HG03575 (cell line): ENCODE measurements around the gene KCP.

Source experiments
- ATAC-seq: cut with Tn5 transposase; IDR thresholded peaks from one replicate; pipeline ENCODE4 v1.9.1; 2021; ENCODE audit not compliant: unreplicated experiment, insufficient number of reproducible peaks, low FRiP score; ENCODE audit errors: extremely low read depth

The KCP gene

GRCh38 chr7:128836729-128837348 lies 73.7 kb downstream of the KCP start:
- ATAC-seq: no peak

GRCh38 chr7:128835790-128836641 lies 74.5 kb downstream of the KCP start:
- no peak for ATAC-seq

DNA sequence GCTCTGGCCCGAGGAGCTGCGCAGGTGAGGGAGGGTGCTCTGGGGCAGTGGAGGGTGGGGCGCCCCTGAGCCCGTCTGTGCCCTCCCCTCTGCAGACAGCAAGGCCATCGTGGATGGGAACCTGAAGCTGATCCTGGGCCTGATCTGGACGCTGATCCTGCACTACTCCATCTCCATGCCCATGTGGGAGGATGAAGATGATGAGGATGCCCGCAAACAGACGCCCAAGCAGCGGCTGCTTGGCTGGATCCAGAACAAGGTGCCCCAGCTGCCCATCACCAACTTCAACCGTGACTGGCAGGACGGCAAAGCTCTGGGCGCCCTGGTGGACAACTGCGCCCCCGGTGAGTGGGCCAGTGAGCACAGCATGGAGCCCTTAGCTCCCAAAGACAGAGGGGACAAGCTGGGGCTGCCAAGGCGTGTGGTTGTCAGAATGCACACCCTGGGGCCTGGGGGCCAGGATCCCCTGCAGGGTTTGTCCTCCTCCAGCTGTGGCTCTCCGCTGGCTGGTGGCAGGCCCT lies 75.2 kb downstream of the KCP start:
- no peak for ATAC-seq

DNA sequence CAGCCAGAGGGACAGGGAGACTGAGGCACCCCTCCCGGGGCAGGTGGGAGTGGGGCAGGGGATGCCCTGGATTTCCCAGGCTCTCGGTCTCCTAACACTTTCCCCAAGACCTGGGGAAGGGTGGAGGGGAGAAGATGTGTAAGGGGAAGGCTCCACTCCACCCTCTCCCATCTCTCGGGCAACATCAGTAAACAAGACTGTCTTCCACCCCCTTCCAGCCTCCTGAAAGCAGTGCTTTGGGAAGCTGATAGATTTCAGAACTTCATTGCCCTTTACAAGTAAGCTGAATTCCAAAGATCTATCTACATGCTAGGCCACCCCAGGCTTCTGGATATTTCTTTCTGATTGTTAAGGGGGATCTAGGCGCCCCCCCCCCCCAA lies 76.6 kb downstream of the KCP start:
- no peak for ATAC-seq

DNA sequence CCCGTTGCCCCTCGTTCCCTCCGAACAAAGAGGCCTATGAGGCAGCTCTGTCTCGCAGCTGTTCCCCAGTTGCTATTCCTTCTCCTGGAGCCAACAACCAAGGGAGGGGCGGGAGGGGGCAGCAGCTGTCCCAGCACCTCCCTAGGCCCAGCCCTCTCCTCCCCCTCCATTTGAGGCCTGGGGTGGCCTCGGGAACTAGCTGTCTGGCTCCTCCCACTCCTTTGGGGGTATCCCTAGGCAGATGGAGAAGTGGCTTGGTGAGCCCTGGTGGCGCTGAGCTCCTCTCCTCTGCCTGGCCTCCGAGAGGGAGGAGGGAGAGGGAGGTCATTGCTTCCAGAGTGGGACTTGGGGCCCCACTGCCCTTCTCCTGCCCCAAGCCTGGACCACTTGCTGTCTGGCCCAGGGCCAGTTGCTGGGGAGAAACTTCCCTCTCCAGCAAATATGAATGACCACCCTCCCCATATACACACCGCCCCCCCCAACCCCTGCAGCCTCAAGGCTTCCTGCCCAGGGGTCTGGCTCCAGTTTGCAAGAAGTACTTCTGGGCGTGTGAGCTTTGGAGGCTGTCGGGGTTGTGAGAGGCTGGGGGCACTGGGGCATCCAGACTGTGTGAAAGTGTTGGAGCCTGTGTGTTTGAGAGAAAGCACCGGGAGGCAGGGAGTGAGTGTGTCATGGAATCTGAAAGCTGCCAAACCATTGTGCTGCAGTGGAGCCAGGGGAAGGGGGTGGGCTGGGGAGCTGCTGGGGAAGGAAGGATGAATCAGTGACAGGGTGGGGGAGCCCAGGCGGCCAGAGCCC lies 77.2 kb downstream of the KCP start:
- no peak for ATAC-seq

GRCh38 chr7:128832880-128833147 lies 77.7 kb downstream of the KCP start:
- ATAC-seq: no peak

DNA sequence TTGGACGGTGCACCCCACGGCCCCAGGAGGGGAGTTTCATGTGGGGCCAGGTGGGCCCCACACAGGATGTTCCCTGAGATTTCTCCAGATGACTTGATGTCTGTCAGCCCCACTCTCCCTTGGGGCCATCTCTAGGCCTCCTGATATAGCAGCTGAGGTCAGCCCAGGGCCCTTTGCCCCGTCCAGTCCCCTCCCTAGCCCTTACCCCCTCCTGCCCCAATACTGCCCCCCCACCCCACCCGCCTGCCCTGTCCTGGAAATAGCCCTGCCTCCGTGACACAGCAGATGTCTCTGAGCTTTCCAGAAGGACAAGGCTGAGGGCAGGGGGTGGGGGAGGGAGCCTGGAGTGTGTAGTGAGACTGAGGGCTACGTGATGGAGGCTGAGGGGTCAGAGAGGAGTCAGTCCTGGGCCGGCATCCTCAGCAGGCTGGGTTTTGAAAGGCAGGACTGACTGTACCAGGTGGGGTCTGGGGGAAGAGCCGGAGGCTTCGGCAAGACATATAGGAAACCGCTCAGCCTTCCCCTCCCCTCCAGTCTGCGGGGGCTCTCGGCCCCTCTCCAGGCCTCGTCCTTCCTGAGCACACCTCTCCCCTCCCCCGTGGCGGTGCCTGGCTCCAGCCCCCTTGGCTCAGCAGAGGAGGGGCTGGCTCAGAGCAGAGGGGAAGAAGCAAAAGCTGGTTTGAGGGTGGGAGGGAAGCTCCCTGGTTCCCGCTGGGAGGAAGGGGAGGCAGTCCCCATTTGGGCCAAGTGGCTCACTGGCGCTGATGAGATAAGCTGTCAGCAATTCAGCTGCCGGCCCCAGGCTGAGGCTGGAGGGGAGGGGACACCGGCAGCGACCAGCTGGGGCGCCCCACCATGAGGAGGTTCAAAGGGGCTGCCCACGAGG lies 78.3 kb downstream of the KCP start:
- no peak for ATAC-seq

DNA sequence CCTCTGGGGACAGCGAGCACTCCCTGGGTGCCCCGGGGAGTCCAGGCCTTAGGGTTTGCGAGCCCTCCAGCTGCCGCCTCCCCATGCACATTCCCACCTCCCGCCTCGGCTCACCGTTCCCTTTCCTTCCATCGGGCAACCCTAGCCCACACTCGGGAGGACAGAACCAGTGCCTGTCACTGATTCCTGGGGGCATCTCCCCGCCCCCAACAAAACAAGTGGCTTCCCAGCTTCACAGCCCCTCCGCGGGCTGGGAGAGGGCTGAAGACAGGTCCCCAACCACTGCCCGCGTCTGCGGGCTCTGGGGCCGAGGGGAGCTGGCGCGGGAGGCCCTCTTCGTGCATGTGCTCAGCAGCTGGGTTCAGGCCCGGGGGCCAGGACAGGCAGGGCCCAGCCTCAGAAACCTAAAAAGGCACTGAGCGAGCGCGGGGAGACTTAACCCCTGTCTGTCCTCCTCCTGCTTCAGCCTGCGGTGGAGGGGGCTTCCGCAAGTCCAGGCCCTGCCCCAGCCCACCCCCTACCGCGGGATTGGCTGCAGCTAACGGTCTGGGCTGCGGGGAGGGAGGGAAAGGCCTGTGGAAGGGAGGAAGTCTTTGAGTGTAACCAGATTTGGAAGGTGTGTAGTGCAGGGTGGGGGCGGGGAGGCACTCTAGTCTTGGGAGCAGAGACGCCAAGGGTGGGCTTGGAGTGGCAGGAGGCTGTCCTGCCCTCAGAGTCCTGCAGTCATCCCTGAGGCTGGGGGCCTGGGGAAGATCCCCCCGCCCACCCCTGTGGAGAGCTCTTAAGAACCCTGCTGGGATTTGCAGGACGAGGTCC lies 79.1 kb downstream of the KCP start:
- no peak for ATAC-seq

GRCh38 chr7:128830231-128831177 lies 80.0 kb downstream of the KCP start, which contains the start of gene FLNC:
TSS of gene FLNC (plus strand) at chr7:128830406. CDS start at chr7:128830638, 232 bp downstream.
- ATAC-seq: no peak

DNA sequence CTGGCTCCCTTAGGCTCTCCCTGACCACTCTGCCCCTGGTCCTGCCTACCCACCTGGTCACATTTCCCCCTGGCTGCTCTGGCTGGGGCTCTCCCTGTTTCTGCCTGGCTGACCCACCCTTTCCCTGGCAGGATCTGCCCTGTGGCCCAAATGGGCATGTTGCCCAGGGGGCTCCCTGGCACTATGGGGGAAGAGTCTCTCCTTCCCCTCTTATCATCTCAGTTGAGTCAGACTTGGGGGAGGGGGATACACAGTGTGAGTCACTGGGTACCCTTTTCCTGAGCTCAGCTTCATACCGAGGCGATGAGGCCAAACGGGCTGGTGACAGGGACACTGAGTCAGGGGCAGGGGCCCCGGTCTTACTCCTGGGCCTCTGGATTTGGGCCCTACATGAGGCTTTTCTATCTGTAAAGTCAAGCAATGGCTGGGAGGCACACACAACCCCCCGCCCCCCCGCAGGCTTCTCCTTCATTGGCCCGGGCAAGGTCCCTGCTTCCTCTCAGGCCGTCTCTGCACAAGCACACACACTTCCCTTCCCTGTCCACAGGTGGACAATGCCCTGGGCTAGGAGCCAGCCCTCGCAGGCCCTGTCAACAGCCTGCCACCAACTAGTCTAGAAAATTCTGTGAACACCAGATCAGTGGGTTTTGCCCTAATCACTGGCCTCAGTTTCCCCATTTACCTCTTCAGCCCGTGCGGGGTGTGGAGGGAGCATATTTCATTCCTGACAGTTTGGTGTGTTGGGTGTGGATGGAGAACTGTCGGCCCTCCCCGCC lies 80.9 kb downstream of the KCP start:
- ATAC-seq: no peak

DNA sequence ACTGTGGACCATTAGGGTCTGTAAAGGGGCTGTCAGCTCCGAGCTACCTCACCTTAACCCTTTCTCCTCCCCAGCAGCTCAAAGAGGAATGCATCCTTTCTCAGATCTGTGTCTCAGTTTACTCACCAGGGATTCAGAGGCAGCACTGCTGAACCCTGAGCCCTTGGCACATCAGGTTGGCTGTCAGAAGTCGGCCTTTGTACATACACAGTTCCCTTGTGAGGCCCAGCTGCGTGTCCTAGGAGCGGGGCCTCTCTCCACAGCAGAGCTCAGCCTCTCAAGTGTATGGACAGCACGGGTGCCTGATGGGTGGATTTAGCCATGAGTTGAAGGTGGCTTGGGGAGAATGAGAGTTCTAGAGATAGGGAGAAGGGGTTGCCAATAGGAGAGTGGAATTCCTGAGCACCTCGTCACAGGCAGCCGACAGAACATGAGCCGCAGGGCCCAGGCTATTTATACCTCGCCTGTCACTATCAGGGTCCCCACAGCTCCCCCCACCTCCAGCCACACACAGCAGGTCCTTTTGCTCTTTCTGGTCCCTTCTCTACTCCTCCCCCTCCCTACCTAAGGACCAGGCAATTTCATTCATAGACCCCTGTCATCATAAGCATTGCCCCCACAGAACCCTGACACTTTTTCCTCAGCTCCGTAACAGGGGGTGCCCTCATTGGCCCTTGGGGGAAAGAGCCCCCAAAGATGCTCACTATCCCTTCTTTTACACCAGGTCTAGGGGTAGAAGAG lies 82.4 kb downstream of the KCP start:
- no peak for ATAC-seq

DNA sequence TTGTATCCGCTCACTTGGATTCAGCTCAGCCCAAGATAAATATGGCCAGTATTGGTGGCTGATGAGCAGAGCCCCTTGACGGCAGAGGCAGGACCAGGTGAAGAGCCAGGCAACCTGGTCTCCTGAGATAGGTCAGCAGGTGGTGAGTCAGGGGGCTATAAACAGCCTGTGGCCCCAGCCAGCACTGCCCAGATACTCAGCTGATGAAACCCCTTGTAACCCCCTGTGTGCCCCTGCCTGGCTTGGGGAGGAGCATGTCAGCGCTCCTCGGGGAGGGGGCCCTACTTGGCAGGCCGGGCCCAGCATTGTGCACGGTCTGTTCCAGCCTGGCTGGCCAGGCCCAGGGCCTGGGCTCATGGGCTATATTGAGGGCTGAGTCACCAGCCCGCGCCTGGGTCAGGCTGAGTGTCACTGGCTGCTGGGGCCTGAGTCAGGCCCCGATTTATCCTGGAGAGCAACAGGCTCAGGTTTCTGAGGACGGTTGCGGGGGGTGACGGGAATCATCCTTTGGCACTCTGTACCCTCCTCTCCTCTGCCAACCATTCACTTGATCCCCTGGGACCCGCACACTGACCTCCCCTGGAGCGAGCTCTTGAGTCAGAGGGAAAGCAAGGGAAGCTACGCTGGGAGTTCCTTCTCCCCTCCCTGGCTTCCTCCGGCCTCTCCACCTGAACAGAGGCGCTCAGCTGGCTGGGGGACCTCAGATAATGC lies 83.1 kb downstream of the KCP start:
- ATAC-seq: no peak

DNA sequence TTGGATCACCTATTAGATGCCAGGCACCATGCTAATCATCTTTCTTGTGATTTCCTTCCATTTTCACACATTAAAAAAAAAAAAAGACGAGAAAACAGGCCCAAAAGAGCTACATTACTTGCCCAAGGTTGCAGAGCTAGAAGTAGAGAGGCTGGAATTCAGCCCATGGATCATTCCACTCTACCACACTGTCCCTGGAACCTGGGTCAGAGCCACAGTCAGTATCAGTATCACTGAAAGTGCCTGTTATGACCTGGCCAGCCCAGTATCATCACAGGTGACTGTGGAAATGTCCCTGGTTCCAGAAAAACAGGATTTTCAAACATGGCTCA lies 83.6 kb downstream of the KCP start:
- ATAC-seq: no peak
